Mesendoderm (in vitro differentiated cells): ENCODE results near the gene GNA14. TPM values are rescaled to one million over a fixed set of nuclear protein-coding genes. Genes with fewer than 3 reads are reported as not detected.
"Not testable (repeated sequence)": the region's sequence is repeated elsewhere in the genome, so short reads cannot be mapped to it uniquely, and the experiment has no call there.

ENCODE experiments used
- DNase-seq: peaks from one replicate; pipeline ENCODE4 v3.0.0; 2013
- H2AK5ac ChIP-seq: 2 replicates; pipeline ENCODE4 v1.6.1; 2013; ENCODE audit warnings: low read length, inconsistent platforms
- H2BK120ac ChIP-seq: 2 replicates; pipeline ENCODE4 v1.6.1; 2013; ENCODE audit warnings: low read depth, mild to moderate bottlenecking, low read length, moderate library complexity, mixed read lengths
- H2BK15ac ChIP-seq: replicated peaks from 2 replicates; pipeline ENCODE4 v1.6.1; 2013; ENCODE audit warnings: low read depth, mild to moderate bottlenecking, moderate library complexity
- H2BK5ac ChIP-seq: 2 replicates; pipeline ENCODE4 v1.6.1; 2013; ENCODE audit warnings: low read length, inconsistent platforms
- H3K18ac ChIP-seq: 2 replicates; pipeline ENCODE4 v1.6.1; 2013; ENCODE audit warnings: mild to moderate bottlenecking, low read length, mixed read lengths
- H3K23ac ChIP-seq: one replicate; pipeline ENCODE4 v1.6.1; 2013; ENCODE audit warnings: low read length
- H3K27ac ChIP-seq: 2 replicates; pipeline ENCODE4 v1.5.1; 2013; ENCODE audit warnings: low read depth, mild to moderate bottlenecking, inconsistent platforms, low read length, moderate library complexity
- H3K27me3 ChIP-seq: 2 replicates; pipeline ENCODE4 v1.6.1; 2013; ENCODE audit warnings: low read length, control low read depth, mild to moderate bottlenecking, inconsistent platforms; ENCODE audit not compliant: insufficient read depth, poor library complexity
- H3K36me3 ChIP-seq: 2 replicates; pipeline ENCODE4 v1.6.1; 2013; ENCODE audit warnings: low read length, inconsistent platforms; ENCODE audit not compliant: control insufficient read depth, insufficient read depth
- H3K4ac ChIP-seq: one replicate; pipeline ENCODE4 v1.6.1; 2013; ENCODE audit warnings: low read depth, mild to moderate bottlenecking, low read length, moderate library complexity
- H3K4me1 ChIP-seq: 2 replicates; pipeline ENCODE4 v1.6.1; 2013; ENCODE audit warnings: low read depth, low read length, inconsistent platforms; ENCODE audit not compliant: control insufficient read depth
- H3K4me2 ChIP-seq: 2 replicates; pipeline ENCODE4 v1.6.1; 2013; ENCODE audit warnings: low read length
- H3K4me3 ChIP-seq: 2 replicates; pipeline ENCODE4 v1.5.1; 2013; ENCODE audit warnings: mild to moderate bottlenecking, low read length
- H3K56ac ChIP-seq: one replicate; pipeline ENCODE4 v1.6.1; 2013; ENCODE audit warnings: low read length
- H3K79me1 ChIP-seq: 2 replicates; pipeline ENCODE4 v1.6.1; 2013; ENCODE audit warnings: low read length, inconsistent platforms
- H3K79me2 ChIP-seq: 2 replicates; pipeline ENCODE4 v1.6.1; 2013; ENCODE audit warnings: mild to moderate bottlenecking, low read length; ENCODE audit not compliant: control insufficient read depth, insufficient read depth
- H3K9ac ChIP-seq: 2 replicates; pipeline ENCODE4 v1.6.1; 2013; ENCODE audit warnings: low read length, inconsistent platforms
- H4K5ac ChIP-seq: one replicate; pipeline ENCODE4 v1.6.1; 2013; ENCODE audit warnings: low read length
- H4K8ac ChIP-seq: one replicate; pipeline ENCODE4 v1.6.1; 2013; ENCODE audit warnings: low read depth, mild to moderate bottlenecking, control low read depth, low read length, moderate library complexity
- WGBS: extraction: QIAGEN DNeasy Blood & Tissue Kit; methylation state at CpG from one replicate; pipeline ENCODE4 v1.1.7; 2013; ENCODE audit warnings: low lambda C conversion rate, missing lambda C conversion rate; ENCODE audit not compliant: insufficient coverage; ENCODE audit errors: extremely low coverage; 5-methylcytosine and 5-hydroxymethylcytosine counted together
- polyA plus RNA-seq, 2 experiments: library from polyadenylated mRNA; stranded (reverse); fragments of 200-250 nt; gene quantifications; one replicate each; pipeline ENCODE4 v1.2.3, GENCODE V29; 2013

The GNA14 gene
- 8.6 TPM for polyA plus RNA-seq (2013, experiment 1 of 2)
- polyA plus RNA-seq (2013, experiment 2 of 2) = 9.3 TPM

- Histone ChIP-seq H3K9ac (peak within 1 kb of the TSS; percentile 72), H2AK5ac (no peak within 1 kb of the TSS), H3K23ac (no peak within 1 kb of the TSS), H3K79me1 (no peaks in the 10 kb centered on the region), H3K56ac (peak within 1 kb of the TSS; percentile 78), H3K27me3 (peaks cover 6% of the 10 kb centered on the region), H3K27ac (no peak within 1 kb of the TSS), H2BK5ac (no peak within 1 kb of the TSS), H4K5ac (no peak within 1 kb of the TSS), H3K4me2 (peak within 1 kb of the TSS; percentile 88), H2BK120ac (no peak within 1 kb of the TSS), H3K4me1 (peaks cover 3% of the 10 kb centered on the region), H2BK15ac (no peak within 1 kb of the TSS), H3K4ac (no peak within 1 kb of the TSS), H3K79me2 (no peaks in the 10 kb centered on the region), H3K36me3 (no peaks in the 10 kb centered on the region), H3K18ac (no peak within 1 kb of the TSS), H4K8ac (no peak within 1 kb of the TSS), H3K4me3 (peak within 1 kb of the TSS; percentile 56)
- peak; percentile 81 for DNase-seq
- no CpG with 5 or more reads among the region's 46 CpGs for WGBS
Observed at GRCh38 chr9:77648234-77649108, at the start of gene GNA14. GNA14 (minus strand) TSS chr9:77648322; CDS start chr9:77647793, 529 bp downstream.

GRCh38 chr9:77697238-77697984 lies 49.3 kb upstream of the GNA14 start:
- Histone ChIP-seq H3K56ac (no peak overlapping the region), H2BK15ac (no peak overlapping the region), H2BK5ac (no peak overlapping the region), H3K4me3 (no peak overlapping the region), H3K18ac (no peak overlapping the region), H3K4me2 (no peak overlapping the region), H4K8ac (no peak overlapping the region), H3K27ac (no peak overlapping the region), H3K27me3 (no peaks in the 10 kb centered on the region), H3K79me2 (no peaks in the 10 kb centered on the region), H2AK5ac (no peak overlapping the region), H3K9ac (no peak overlapping the region), H3K4me1 (no peaks in the 10 kb centered on the region), H4K5ac (no peak overlapping the region), H3K79me1 (no peaks in the 10 kb centered on the region), H2BK120ac (no peak overlapping the region), H3K23ac (no peak overlapping the region), H3K36me3 (no peaks in the 10 kb centered on the region), H3K4ac (no peak overlapping the region)
- no peak for DNase-seq
- WGBS = no CpG with 5 or more reads among the region's 1 CpG

GRCh38 chr9:77690723-77691122 lies 42.6 kb upstream of the GNA14 start:
- DNase-seq, H3K27ac ChIP-seq, H3K79me2 ChIP-seq, H3K56ac ChIP-seq, H2AK5ac ChIP-seq, H2BK120ac ChIP-seq, H3K79me1 ChIP-seq, H3K4me1 ChIP-seq, H4K5ac ChIP-seq, H4K8ac ChIP-seq, H3K18ac ChIP-seq, H3K4ac ChIP-seq, H3K23ac ChIP-seq, H3K4me3 ChIP-seq, H3K9ac ChIP-seq, H3K27me3 ChIP-seq, H3K36me3 ChIP-seq, H2BK5ac ChIP-seq, H3K4me2 ChIP-seq, H2BK15ac ChIP-seq: not testable (repeated sequence)
- no CpG with 5 or more reads among the region's 3 CpGs for WGBS

GRCh38 chr9:77690119-77690518 lies 42.0 kb upstream of the GNA14 start:
- H3K9ac ChIP-seq, H4K5ac ChIP-seq, H3K4me1 ChIP-seq, H3K18ac ChIP-seq, H3K4ac ChIP-seq, H3K36me3 ChIP-seq, H3K27me3 ChIP-seq, H3K23ac ChIP-seq, H3K27ac ChIP-seq, H2BK15ac ChIP-seq, H2BK5ac ChIP-seq, H3K4me3 ChIP-seq, H3K56ac ChIP-seq, H3K79me2 ChIP-seq, H3K4me2 ChIP-seq, H2AK5ac ChIP-seq, H2BK120ac ChIP-seq, H3K79me1 ChIP-seq, H4K8ac ChIP-seq, DNase-seq: not testable (repeated sequence)
- WGBS = no CpG with 5 or more reads among the region's 3 CpGs

GRCh38 chr9:77687737-77688136 lies 39.6 kb upstream of the GNA14 start:
- not testable (repeated sequence) for H3K27me3 ChIP-seq, H2BK5ac ChIP-seq, H3K9ac ChIP-seq, H3K23ac ChIP-seq, H2AK5ac ChIP-seq, H3K36me3 ChIP-seq, H4K5ac ChIP-seq, H2BK15ac ChIP-seq, H3K27ac ChIP-seq, H3K79me1 ChIP-seq, H3K79me2 ChIP-seq, H2BK120ac ChIP-seq, H3K18ac ChIP-seq, DNase-seq, H3K4me3 ChIP-seq, H3K4me1 ChIP-seq, H4K8ac ChIP-seq, H3K56ac ChIP-seq, H3K4me2 ChIP-seq, H3K4ac ChIP-seq
- WGBS = no CpG with 5 or more reads among the region's 11 CpGs
